ENCODE measurements around the gene DCAF11.

The DCAF11 gene

DNA sequence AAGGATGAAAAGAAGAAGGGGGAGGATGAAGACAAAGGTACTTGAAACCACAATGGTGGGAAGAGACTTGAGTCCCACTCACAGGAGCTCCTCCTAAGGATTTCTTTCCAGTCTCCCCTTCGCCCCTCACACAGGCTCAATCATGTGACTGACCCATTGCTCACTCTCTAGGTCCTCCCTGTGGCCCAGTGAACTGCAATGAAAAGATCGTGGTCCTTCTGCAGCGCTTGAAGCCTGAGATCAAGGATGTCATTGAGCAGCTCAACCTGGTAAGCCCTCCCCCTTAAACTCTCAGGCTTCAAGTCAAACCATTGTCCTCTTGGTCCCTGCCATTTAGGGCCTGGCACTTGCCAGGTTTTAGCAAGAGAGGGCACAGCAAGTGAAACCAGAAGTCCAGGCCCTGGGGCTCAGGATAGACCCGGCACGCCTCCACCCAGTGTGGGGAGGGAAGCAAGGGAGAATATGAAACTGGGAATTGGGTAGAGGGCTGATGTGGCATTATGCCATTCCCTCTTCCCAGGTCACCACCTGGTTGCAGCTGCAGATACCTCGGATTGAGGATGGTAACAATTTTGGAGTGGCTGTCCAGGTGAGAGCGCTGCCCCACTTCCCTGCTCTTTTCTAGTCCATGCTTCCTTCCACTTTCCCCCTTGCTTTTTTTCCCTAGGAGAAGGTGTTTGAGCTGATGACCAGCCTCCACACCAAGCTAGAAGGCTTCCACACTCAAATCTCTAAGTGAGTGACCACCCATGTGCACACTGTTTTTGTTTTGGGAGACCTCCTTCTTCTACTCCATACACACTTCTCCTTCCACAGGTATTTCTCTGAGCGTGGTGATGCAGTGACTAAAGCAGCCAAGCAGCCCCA is 23.2 kb downstream of the DCAF11 start:
- no peak overlapping the region for H3K4me3 ChIP-seq (ENCODE audit: low read depth, low read length)

DNA sequence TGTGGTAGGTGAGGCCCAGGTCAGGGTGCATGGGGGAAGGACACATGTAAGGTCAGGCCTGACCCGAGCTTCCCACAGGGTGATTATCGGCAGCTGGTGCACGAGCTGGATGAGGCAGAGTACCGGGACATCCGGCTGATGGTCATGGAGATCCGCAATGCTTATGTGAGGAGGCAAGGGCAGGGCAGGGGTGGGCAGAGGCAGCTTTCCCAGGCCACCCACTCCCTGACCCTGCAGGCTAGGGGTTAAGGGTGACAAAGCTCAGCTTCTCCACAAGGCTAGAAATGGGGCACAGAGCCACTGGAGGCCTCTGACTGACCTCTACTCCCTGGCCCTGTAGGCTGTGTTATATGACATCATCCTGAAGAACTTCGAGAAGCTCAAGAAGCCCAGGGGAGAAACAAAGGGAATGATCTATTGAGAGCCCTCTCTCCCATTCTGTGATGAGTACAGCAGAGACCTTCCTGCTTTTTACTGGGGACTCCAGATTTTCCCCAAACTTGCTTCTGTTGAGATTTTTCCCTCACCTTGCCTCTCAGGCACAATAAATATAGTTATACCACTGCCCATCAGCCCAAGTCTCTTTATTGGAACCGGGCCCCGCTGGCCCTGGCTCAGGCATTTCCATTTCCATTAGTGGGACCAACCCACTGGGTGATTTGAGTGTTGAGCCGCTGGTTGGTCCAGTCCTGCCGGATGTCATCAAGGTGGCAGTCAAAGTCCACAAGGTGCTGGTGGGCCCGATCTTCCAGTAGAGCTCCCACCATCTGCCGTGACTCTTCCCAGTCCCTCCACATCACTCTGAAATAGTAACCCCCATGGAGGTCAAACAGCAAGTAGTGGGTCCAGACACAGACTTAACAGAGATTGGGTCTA is 24.1 kb downstream of the DCAF11 start:
- H3K4me3 ChIP-seq (ENCODE audit: low read depth, low read length), result no peak overlapping the region

DNA sequence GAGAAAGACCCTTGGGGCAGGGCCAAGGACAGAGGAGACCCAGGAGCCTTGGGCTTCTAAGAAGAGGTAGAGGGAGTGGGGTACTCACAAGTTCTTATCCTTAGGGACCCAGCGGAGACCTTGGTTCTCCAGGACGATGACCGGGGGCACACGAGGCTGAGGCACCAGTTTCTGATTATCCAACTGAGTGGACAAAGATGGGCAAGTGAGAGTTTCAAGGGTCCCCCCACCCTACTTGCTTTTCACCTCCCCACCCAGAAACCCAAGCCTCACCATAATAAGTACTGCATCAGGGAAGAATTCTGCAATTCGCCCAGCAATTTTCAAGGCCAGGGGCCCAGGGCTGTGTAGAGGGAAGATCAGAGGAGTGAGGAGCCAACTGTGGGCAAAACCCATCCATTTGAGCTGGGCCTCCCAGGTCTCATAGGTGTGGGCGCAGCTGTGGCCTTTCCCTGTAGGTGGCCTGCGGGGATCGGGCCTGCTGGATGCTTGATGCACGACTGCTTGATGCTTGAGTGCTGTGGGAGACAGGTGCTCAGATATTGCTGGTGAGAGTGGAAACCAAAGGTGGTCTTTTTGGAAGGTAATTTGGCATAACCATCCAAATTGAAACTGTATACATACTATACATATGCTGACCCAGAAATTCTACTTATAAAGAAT is 24.8 kb downstream of the DCAF11 start:
- no peak overlapping the region for H3K4me3 ChIP-seq (ENCODE audit: low read depth, low read length)

DNA sequence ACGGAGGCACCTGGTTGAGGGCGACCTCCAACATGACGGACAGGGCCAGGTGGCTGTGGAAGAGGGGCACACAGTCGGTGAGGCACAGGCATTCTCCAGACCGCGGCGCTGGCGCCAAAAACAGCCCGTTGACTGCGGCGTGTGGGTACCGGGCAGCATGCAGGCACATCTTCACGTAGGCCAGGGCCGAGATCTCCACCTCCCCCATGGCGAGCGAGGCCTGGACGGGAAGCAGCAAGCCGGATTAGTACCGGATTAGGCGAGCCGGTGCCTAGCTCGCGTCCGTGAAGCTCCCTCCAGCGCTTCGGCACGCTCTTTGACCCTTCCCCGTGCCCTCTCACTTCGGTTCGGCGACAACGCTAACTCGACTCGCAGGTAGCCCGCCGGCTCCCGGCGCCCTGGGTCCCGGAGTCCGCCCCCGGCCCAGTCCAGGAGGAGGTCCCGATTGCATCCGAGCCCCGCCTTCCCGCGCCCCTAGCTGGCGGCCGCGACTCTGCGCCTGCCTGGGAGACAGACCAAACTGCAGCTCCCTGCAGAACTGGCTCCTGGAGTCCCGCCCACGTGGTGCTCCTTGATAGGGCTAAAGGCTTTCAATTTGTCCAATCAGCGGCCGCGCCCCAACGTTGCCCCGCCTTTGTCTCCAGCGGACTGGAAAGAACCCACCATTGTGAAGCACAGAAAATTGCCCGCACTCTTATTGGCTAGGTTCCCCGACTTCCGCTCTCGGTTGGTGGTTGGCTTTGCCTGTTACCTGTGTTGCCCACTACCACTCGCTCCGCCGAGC is 26.7 kb downstream of the DCAF11 start, which contains the start of gene EMC9:
EMC9 (minus strand) TSS at position 495 of the 784 bp plus-strand sequence; CDS start at position 208, 287 bp downstream.
- peak within 1 kb of the TSS; percentile 99 for H3K4me3 ChIP-seq (ENCODE audit: low read depth, low read length)

DNA sequence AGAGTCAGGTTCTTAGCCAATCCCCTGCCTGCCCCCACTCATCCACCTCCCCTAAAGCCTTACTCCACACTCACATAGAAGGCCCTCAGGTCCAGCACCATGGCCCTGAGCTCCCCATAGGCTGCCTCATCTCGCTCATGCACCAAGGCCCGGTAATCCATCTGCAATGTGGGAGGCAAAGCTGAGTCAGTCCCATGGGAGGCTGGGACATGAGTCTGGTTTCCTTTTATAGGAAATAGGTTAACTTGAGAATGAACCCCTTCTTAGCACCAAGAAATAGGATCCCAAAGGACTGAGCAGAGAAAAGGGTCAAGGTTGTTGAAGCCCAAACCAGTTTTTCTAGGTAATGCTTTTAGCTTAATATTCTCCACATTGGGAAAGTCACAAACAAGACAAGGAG is 28.9 kb downstream of the DCAF11 start:
- H3K4me3 ChIP-seq (ENCODE audit: low read depth, low read length), result no peak overlapping the region

DNA sequence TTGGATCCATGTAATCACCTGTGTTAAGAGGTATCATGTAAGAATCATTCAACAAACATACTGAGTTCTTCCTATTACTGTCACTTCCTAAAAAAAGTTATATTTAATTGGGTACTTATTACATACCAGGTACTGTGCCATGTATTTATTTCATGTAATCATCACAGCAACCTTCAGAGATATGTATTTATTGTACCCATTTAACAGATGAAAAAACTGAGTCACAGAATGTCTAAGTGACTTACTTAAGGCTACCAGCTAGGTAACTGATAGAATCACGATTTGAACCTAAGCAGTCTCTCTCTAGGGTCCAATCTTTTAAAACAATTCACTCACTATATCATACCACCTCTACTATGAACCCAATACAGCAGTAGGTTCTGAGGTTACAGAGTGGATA is 29.9 kb downstream of the DCAF11 start:
- no peak overlapping the region for H3K4me3 ChIP-seq (ENCODE audit: low read depth, low read length)

DNA sequence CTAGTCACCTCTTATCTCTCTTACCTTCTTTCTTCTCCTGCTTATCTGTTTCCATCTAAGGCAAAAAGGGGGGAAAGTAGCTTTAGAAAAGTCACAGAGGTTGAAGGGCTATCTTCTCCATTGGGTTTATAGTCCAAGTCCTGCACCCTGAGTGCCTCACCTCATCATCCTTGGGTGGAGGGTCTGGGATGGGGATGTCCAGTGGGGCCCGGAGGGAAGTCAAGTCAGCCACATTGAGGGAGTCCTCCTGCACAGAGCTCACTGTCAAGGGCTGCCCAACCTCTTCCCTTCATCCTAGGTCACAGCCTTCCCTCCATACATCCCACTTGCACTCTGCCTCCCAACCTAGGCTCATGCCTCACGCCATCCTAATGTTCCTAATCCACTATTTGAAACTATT is 30.6 kb downstream of the DCAF11 start:
- no peak overlapping the region for H3K4me3 ChIP-seq (ENCODE audit: low read depth, low read length)

DNA sequence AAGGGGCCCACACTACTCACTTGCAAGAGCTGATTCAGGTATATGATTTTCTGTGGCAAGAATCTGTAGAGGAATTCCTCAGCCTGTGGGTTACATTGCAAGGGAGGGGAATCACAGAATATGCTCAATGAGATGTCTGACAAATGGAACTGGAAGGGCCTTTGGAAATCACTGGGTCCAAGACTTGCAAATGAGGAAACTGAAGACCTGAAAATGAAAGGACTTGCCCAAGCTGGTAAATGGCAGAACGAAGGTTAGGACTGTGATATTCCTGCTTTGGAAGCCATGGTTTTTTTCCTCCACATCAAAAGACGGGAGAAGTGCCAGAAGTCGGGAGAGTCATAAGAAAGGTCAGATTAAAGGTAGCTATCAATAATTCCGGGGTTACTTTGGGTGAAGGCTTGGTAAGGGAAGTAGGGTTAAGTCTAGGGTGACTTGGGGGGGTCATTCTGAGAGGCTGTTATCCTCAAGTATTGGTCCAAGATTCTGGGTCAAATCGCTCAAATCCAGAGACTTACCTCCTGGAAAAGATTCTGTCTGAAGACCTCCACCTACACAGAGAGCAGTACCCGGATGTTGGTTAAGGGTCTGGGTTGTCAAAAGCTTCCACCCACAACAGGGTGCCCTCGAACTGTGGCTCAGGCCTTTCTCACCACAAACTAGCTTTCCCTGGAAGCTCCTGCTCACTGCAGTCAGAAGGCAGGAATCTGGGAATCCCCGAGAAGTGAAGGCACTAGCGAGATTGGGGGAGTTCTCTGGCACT is 31.3 kb downstream of the DCAF11 start:
- peak overlapping the region; percentile 82 for H3K4me3 ChIP-seq (ENCODE audit: low read depth, low read length)

DNA sequence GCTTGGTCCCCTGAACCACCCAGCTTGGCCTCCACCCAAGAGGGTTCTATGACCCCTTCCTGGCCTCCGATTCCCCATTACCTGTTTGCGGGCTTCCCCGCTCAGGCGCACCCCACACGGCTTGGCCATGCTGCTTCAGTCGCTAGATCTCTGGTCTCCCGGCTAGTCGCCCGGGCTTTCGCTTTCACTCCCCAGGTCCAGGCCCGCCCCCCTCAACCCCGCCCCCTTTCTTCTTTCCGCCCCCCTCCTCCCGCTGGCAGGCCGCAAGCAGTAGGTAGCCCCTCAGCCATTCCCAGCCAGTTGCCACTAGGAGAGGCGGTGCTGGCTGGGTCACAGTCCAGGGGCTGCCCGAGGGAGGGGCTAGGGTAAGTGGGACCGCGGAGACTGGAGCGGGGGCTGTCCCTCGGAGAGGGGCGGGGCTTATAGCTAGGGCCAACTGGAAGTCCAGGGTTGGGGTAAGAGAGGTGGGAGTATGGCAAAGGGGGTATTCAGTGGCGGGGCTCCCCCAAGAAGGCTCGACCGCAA is 31.9 kb downstream of the DCAF11 start, which contains the start of gene PSME2:
PSME2 (minus strand) TSS at position 158 of the 525 bp plus-strand sequence; CDS start at position 129, 29 bp downstream.
- peak within 1 kb of the TSS; percentile 94 for H3K4me3 ChIP-seq (ENCODE audit: low read depth, low read length)

DNA sequence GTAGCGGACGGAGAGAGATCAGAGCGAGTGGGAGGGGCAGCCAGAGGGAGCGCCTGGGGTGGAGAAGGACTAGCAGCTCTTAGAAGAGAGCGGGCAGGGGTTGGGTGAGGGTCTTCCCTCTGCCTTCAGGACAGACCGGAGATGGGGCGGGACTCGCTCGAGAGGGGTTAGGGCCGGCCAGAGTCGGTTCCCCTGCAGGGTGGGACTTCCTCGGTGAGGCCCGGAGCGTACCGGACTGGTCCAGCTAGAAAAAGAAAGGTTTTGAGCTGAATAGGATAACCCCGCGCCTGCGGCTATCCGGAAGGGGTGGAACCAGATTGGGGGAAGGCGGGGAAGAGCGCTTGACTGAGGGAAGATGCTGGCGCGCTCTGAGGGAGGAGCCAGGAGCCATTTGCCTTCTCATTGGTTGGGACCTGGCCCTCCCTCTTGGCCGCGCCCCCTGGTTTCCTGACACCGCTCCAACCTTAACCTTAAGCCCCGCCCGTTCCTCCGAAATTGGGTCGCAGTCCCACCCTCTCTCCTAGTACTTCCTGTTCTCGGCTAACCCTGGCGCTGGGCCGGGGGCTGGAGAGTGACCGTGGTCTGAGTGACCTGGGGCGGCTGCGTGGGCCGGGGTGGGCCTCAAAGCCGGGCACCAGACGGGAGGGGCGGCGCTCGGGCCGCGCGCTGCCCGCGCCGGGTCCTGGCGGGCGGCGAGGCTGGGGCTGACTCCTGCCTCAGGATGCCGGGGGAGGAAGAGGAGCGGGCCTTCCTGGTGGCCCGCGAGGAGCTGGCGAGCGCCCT is 32.6 kb downstream of the DCAF11 start, which contains the start of gene RNF31:
RNF31 (plus strand) TSS at position 521 of the 783 bp plus-strand sequence; CDS start at position 722, 201 bp downstream.
- H3K4me3 ChIP-seq (ENCODE audit: low read depth, low read length), result peak within 1 kb of the TSS; percentile 94

DNA sequence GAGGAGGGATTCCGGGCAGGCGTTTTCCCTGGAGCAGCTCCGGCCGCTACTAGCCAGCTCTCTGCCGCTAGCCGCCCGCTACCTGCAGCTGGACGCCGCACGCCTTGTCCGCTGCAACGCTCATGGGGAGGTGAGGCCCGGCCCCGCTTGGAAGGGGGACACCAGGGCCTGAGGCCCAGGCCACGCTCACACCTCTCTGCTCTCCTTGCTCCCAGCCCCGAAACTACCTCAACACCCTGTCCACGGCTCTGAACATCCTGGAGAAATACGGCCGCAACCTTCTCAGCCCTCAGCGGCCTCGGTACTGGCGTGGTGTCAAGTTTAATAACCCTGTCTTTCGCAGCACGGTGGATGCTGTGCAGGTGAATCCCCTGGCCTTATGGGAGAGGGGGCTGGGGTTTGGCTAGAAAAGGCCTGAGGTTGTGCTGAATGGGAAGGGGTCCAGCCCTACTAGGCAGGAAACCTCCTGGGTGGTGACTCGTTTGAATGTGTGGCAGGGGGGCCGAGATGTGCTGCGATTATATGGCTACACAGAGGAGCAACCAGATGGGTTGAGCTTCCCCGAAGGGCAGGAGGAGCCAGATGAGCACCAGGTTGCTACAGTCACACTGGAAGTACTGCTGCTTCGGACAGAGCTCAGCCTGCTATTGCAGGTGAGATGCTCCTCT is 33.3 kb downstream of the DCAF11 start:
- H3K4me3 ChIP-seq (ENCODE audit: low read depth, low read length), result peak overlapping the region; percentile 94

DNA sequence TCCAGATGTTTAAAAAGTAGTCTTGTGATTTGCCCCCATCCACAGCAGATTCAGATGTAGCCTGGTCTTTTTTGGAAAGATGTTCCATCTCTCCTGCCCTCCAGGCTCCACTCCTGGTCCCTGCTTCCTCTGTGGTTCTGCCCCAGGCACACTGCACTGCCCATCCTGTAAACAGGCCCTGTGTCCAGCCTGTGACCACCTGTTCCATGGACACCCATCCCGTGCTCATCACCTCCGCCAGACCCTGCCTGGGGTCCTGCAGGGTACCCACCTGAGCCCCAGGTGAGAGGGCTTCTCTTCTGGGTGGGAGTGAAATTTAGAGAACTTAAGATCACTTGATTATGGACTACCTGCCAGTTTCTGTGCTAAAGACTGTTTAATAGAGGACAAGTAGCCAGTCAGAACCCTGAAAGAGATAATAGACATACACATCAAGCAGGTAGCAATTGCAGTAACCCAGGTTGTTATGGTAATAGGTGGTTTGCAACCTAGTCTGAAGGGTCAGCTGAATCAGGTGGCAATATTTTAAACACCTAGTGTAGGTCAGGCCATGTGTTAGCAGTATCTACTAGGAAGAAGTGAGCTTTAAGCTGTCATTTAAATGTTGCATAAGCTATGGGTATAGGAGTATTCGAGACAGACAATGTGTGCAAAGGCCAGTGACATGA is 34.9 kb downstream of the DCAF11 start:
- H3K4me3 ChIP-seq (ENCODE audit: low read depth, low read length), result no peak overlapping the region

DNA sequence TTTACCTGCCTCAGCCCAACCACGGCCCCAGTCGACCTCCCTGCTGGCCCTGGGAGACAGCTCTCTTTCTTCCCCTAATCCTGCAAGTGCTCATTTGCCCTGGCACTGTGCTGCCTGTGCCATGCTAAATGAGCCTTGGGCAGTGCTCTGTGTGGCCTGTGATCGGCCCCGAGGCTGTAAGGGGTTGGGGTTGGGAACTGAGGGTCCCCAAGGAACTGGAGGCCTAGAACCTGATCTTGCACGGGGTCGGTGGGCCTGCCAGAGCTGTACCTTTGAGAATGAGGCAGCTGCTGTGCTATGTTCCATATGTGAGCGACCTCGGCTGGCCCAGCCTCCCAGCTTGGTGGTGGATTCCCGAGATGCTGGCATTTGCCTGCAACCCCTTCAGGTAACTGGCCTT is 35.5 kb downstream of the DCAF11 start:
- no peak overlapping the region for H3K4me3 ChIP-seq (ENCODE audit: low read depth, low read length)

DNA sequence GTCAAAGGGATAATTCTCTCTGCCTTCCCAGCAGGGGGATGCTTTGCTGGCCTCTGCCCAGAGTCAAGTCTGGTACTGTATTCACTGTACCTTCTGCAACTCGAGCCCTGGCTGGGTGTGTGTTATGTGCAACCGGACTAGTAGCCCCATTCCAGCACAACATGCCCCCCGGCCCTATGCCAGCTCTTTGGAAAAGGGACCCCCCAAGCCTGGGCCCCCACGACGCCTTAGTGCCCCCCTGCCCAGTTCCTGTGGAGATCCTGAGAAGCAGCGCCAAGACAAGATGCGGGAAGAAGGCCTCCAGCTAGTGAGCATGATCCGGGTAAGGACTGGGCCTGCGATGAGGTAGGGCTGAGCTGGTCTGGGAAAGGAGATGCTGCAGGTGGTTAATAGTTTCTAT is 36.0 kb downstream of the DCAF11 start:
- H3K4me3 ChIP-seq (ENCODE audit: low read depth, low read length), result no peak overlapping the region

DNA sequence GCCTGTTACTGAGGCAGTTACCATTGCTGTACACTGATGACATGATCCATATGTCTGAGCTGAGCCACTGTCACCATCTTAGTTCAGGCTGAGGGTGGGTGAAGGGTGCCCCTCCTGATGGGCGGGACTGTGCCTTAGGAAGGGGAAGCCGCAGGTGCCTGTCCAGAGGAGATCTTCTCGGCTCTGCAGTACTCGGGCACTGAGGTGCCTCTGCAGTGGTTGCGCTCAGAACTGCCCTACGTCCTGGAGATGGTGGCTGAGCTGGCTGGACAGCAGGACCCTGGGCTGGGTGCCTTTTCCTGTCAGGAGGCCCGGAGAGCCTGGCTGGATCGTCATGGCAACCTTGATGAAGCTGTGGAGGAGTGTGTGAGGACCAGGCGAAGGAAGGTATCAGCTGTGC is 36.4 kb downstream of the DCAF11 start:
- no peak overlapping the region for H3K4me3 ChIP-seq (ENCODE audit: low read depth, low read length)

DNA sequence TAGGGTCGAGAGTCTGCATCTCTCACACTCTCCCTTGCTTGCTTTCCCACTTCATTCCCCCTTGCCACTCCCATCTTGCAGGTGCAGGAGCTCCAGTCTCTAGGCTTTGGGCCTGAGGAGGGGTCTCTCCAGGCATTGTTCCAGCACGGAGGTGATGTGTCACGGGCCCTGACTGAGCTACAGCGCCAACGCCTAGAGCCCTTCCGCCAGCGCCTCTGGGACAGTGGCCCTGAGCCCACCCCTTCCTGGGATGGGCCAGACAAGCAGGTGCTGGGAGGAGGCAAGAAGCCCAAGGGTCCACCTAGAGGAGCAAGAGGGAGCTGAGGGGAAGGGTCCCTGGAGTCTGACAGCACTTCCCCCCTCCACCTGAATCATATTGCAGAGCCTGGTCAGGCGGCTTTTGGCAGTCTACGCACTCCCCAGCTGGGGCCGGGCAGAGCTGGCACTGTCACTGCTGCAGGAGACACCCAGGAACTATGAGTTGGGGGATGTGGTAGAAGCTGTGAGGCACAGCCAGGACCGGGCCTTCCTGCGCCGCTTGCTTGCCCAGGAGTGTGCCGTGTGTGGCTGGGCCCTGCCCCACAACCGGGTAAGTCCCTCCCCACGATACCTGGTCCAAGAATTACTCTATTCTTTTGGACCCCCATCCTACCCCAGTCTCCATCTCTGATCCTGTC is 37.0 kb downstream of the DCAF11 start:
- no peak overlapping the region for H3K4me3 ChIP-seq (ENCODE audit: low read depth, low read length)

DNA sequence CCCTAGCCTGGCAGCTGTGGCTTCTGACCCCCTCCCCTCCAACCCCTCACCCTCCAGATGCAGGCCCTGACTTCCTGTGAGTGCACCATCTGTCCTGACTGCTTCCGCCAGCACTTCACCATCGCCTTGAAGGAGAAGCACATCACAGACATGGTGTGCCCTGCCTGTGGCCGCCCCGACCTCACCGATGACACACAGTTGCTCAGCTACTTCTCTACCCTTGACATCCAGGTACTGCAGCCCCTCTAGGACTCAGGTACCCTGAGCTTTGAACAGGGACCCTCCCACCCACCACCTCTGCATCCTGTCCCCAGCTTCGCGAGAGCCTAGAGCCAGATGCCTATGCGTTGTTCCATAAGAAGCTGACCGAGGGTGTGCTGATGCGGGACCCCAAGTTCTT is 40.5 kb downstream of the DCAF11 start:
- H3K4me3 ChIP-seq (ENCODE audit: low read depth, low read length), result no peak overlapping the region

Data from iPS-11a (cell line).